Smooth muscle cell (in vitro differentiated cells): ENCODE results near the gene HEATR5A. TPM values are rescaled to one million over a fixed set of nuclear protein-coding genes. Genes with fewer than 3 reads are reported as not detected.

Experiments
- DNase-seq: peaks from one replicate; lab custom pipeline; 2025; ENCODE audit not compliant: unreplicated experiment; lab: John Stamatoyannopoulos, UW
- H2AFZ ChIP-seq: fragments of 200-600 bp; sonication (generic); 2 replicates; pipeline ENCODE4 v1.6.0; 2016; ENCODE audit warnings: antibody characterized with exemption, low read depth, mild to moderate bottlenecking
- H3F3A ChIP-seq: fragments of 200-600 bp; sonication (generic); 2 replicates; pipeline ENCODE4 v1.6.0; 2017; ENCODE audit warnings: antibody characterized with exemption, low read depth
- H3K27ac ChIP-seq: fragments of 200-600 bp; sonication (generic); 2 replicates; pipeline ENCODE4 v1.5.1; 2016; ENCODE audit warnings: low read depth, mild to moderate bottlenecking
- H3K27me3 ChIP-seq: fragments of 200-600 bp; sonication (generic); 2 replicates; pipeline ENCODE4 v1.6.1; 2016; ENCODE audit warnings: low read depth, mild to moderate bottlenecking
- H3K36me3 ChIP-seq: fragments of 200-600 bp; sonication (generic); 2 replicates; pipeline ENCODE4 v1.5.1; 2016; ENCODE audit warnings: low read depth
- H3K4me1 ChIP-seq: fragments of 200-600 bp; sonication (generic); 2 replicates; pipeline ENCODE4 v1.5.1; 2016; ENCODE audit warnings: low read depth
- H3K4me2 ChIP-seq: fragments of 200-600 bp; sonication (generic); 2 replicates; pipeline ENCODE4 v1.6.0; 2016; ENCODE audit warnings: mild to moderate bottlenecking
- H3K4me3 ChIP-seq: fragments of 200-600 bp; sonication (generic); 2 replicates; pipeline ENCODE4 v1.5.1; 2016; ENCODE audit warnings: mild to moderate bottlenecking
- H3K79me2 ChIP-seq: fragments of 200-600 bp; sonication (generic); 2 replicates; pipeline ENCODE4 v1.6.0; 2016; ENCODE audit warnings: low read depth, mild to moderate bottlenecking
- H3K9ac ChIP-seq: fragments of 200-600 bp; sonication (generic); 2 replicates; pipeline ENCODE4 v1.6.0; 2016; ENCODE audit warnings: low read depth
- H3K9me3 ChIP-seq: fragments of 200-600 bp; sonication (generic); replicated peaks from 2 replicates; pipeline ENCODE4 v1.5.1; 2016; ENCODE audit warnings: low read depth
- H4K20me1 ChIP-seq: fragments of 200-600 bp; sonication (generic); 2 replicates; pipeline ENCODE4 v1.6.0; 2016; ENCODE audit warnings: low read depth
- CTCF ChIP-seq: fragments of 200-600 bp; sonication (generic); IDR thresholded peaks from 2 replicates; pipeline ENCODE4 v1.5.1; 2017; ENCODE audit warnings: borderline replicate concordance, mild to moderate bottlenecking, antibody characterized with exemption; ENCODE audit not compliant: insufficient read depth, poor library complexity, severe bottlenecking
- WGBS: methylation state at CpG from one replicate; pipeline ENCODE4 v1.1.7; 2016; ENCODE audit warnings: low lambda C conversion rate; 5-methylcytosine and 5-hydroxymethylcytosine counted together
- polyA plus RNA-seq: library from polyadenylated mRNA; unstranded; fragments of >200 nt; fragmentation: Nextera tagmentation; extraction: Ambion mirVana; gene quantifications from 2 replicates; pipeline ENCODE4 v1.2.1, GENCODE V29; 2016
- total RNA-seq: library from RNA; depleted of rRNA; stranded (reverse); fragments of >200 nt; gene quantifications from 2 replicates; pipeline ENCODE4 v1.2.3, GENCODE V29; 2014

The HEATR5A gene
- total and polyA plus RNA-seq, 2 experiments from 2014 or later: 28.5 to 49.8 TPM

GRCh38 chr14:31419179-31419966 is 977 bp downstream of the HEATR5A start:
- DNase-seq: no peak
- Histone ChIP-seq H3K36me3 (no peaks in the 10 kb centered on the region), H4K20me1 (peaks cover 33% of the 10 kb centered on the region), H3F3A (no peaks in the 10 kb centered on the region), H3K9ac (peak overlapping the region; percentile 82), H3K4me3 (peak overlapping the region; percentile 84), H2AFZ (peak overlapping the region; percentile 19), H3K79me2 (peaks cover 54% of the 10 kb centered on the region), H3K4me1 (peaks cover 11% of the 10 kb centered on the region), H3K4me2 (peak overlapping the region; percentile 91), H3K27ac (peak overlapping the region; percentile 70), H3K9me3 (no peaks in the 10 kb centered on the region), H3K27me3 (no peaks in the 10 kb centered on the region)
- TF ChIP-seq CTCF: no peak
- 17% methylated on average over 9 of the region's 9 CpGs for WGBS

GRCh38 chr14:31418440-31418839 is 1.9 kb downstream of the HEATR5A start:
- Histone ChIP-seq H3K4me2 (peak overlapping the region; percentile 91), H3K4me3 (peak overlapping the region; percentile 84), H3K27me3 (no peaks in the 10 kb centered on the region), H3K9me3 (no peaks in the 10 kb centered on the region), H3F3A (peaks cover 4% of the 10 kb centered on the region), H3K9ac (peak overlapping the region; percentile 63), H3K4me1 (peaks cover 11% of the 10 kb centered on the region), H3K27ac (peak overlapping the region; percentile 70), H2AFZ (no peak overlapping the region), H3K36me3 (no peaks in the 10 kb centered on the region), H4K20me1 (peaks cover 42% of the 10 kb centered on the region), H3K79me2 (peaks cover 62% of the 10 kb centered on the region)
- DNase-seq: no peak
- 88% methylated on average over 1 of the region's 1 CpG for WGBS
- no peak for TF ChIP-seq CTCF

- peaks cover 4% of the 10 kb centered on the region for H3F3A ChIP-seq
- no peak overlapping the region for H3K4me3 ChIP-seq
- peak overlapping the region; percentile 45 for H3K27ac ChIP-seq
- H2AFZ ChIP-seq: no peak overlapping the region
- H4K20me1 ChIP-seq: peaks cover 64% of the 10 kb centered on the region
- WGBS: 19% methylated on average over 1 of the region's 1 CpG
- peaks cover 22% of the 10 kb centered on the region for H3K4me1 ChIP-seq
- no peak for DNase-seq
- no peak for TF ChIP-seq CTCF
- peaks cover 98% of the 10 kb centered on the region for H3K79me2 ChIP-seq
- H3K9ac ChIP-seq: peak overlapping the region; percentile 4
- H3K4me2 ChIP-seq: peak overlapping the region; percentile 27
- H3K27me3 ChIP-seq: no peaks in the 10 kb centered on the region
- H3K9me3 ChIP-seq: no peaks in the 10 kb centered on the region
- H3K36me3 ChIP-seq: no peaks in the 10 kb centered on the region
Measured at GRCh38 chr14:31414190-31414833, 6.0 kb downstream of the HEATR5A start.
